CD4-positive, alpha-beta T cell treated with Interferon gamma for 1 hour (primary cell): ENCODE data around the gene ATXN7L1.
A peak's percentile ranks its signal among the peaks of the same experiment; 100 is the strongest.
"Not testable (repeated sequence)": the region's sequence is repeated elsewhere in the genome, so short reads cannot be mapped to it uniquely, and the experiment has no call there.

Source experiments
- DNase-seq: peaks from one replicate; pipeline ENCODE4 v3.0.0-alpha.2; 2020

The ATXN7L1 gene

GRCh38 chr7:105600720-105601550 lies 275.5 kb downstream of the ATXN7L1 start:
- DNase-seq: no peak

- no peak for DNase-seq
Observed at GRCh38 chr7:105599551-105599950, 276.8 kb downstream of the ATXN7L1 start.

- not testable (repeated sequence) for DNase-seq
Observed at GRCh38 chr7:105599080-105599479, 277.3 kb downstream of the ATXN7L1 start.

- DNase-seq: no peak
Observed at GRCh38 chr7:105596866-105597265, 279.5 kb downstream of the ATXN7L1 start.

GRCh38 chr7:105594034-105594433 lies 282.4 kb downstream of the ATXN7L1 start:
- DNase-seq: no peak

GRCh38 chr7:105591522-105591921 lies 284.9 kb downstream of the ATXN7L1 start:
- no peak for DNase-seq

GRCh38 chr7:105590793-105591192 lies 285.6 kb downstream of the ATXN7L1 start:
- DNase-seq: no peak

- peak; percentile 28 for DNase-seq
Observed at GRCh38 chr7:105589356-105590077, 286.9 kb downstream of the ATXN7L1 start.

GRCh38 chr7:105587909-105588635 lies 288.3 kb downstream of the ATXN7L1 start:
- DNase-seq: no peak

GRCh38 chr7:105585850-105586500 lies 290.4 kb downstream of the ATXN7L1 start:
- DNase-seq: no peak

GRCh38 chr7:105584165-105584564 lies 292.2 kb downstream of the ATXN7L1 start:
- no peak for DNase-seq

GRCh38 chr7:105583061-105583460 lies 293.3 kb downstream of the ATXN7L1 start:
- DNase-seq: no peak

- DNase-seq: peak; percentile 31
Observed at GRCh38 chr7:105581066-105581811, 295.2 kb downstream of the ATXN7L1 start, which contains the start of gene EFCAB10. Gene EFCAB10, minus strand, starts transcription at chr7:105581493. Its CDS starts 30 bp downstream, at chr7:105581463.

GRCh38 chr7:105580022-105580740 lies 296.2 kb downstream of the ATXN7L1 start:
- no peak for DNase-seq

- DNase-seq: no peak
Observed at GRCh38 chr7:105578496-105578895, 297.9 kb downstream of the ATXN7L1 start.

- DNase-seq: no peak
Observed at GRCh38 chr7:105577251-105577650, 299.1 kb downstream of the ATXN7L1 start.

- DNase-seq: no peak
Observed at GRCh38 chr7:105571891-105572290, 304.5 kb downstream of the ATXN7L1 start.

- DNase-seq: no peak
Observed at GRCh38 chr7:105567821-105568220, 308.6 kb downstream of the ATXN7L1 start.

- DNase-seq: no peak
Observed at GRCh38 chr7:105567024-105567423, 309.4 kb downstream of the ATXN7L1 start.

- DNase-seq: no peak
Observed at GRCh38 chr7:105565190-105565589, 311.2 kb downstream of the ATXN7L1 start.

GRCh38 chr7:105559926-105560325 lies 316.5 kb downstream of the ATXN7L1 start:
- no peak for DNase-seq
